Measurements from ENCODE around the gene ECT2. TPM values are rescaled to one million over a fixed set of nuclear protein-coding genes. Genes with fewer than 3 reads are reported as not detected.
"Not testable (repeated sequence)": the region's sequence is repeated elsewhere in the genome, so short reads cannot be mapped to it uniquely, and the experiment has no call there.

Gene ECT2
- 1 to 10 TPM; 2.2 to 4.2 TPM for total RNA-seq

- H3K4me1 ChIP-seq = peaks cover 0 to 7% of the 10 kb centered on the region in 2 donors
- no peaks in the 10 kb centered on the region for H3K9me3 ChIP-seq
- H3K36me3 ChIP-seq = no peaks in the 10 kb centered on the region
- peak; percentile 100 for DNase-seq (ENCODE audit: low spot score)
- peak within 1 kb of the TSS; percentile 75 to 87 for H3K4me3 ChIP-seq
- TF ChIP-seq CTCF (IDR thresholded peaks at IDR 0.05) = peak; percentile 43 to 83
- H3K27me3 ChIP-seq = no peaks in the 10 kb centered on the region
- H3K27ac ChIP-seq = peak within 1 kb of the TSS; percentile 82
These were observed at the start of gene ECT2 for GRCh38 chr3:172750368-172751174. TSS of gene ECT2 (plus strand) at chr3:172750726. CDS start at chr3:172754531, 3,805 bp downstream.

GRCh38 chr3:172700936-172701455, 49.5 kb upstream of the ECT2 start:
- Histone ChIP-seq H3K4me1 (peaks cover 0 to 40% of the 10 kb centered on the region in 2 donors), H3K9me3 (no peaks in the 10 kb centered on the region), H3K4me3 (no peak overlapping the region), H3K27ac (no peak overlapping the region), H3K27me3 (no peaks in the 10 kb centered on the region), H3K36me3 (no peaks in the 10 kb centered on the region)
- no peak for TF ChIP-seq CTCF (IDR thresholded peaks at IDR 0.05)
- DNase-seq (ENCODE audit: low spot score) = no peak

- Histone ChIP-seq H3K4me1 (peaks cover 0 to 40% of the 10 kb centered on the region in 2 donors), H3K27me3 (no peaks in the 10 kb centered on the region), H3K4me3 (no peak overlapping the region), H3K27ac (no peak overlapping the region), H3K9me3 (no peaks in the 10 kb centered on the region), H3K36me3 (no peaks in the 10 kb centered on the region)
- no peak for DNase-seq (ENCODE audit: low spot score)
- TF ChIP-seq CTCF (IDR thresholded peaks at IDR 0.05) = no peak
These were observed 48.8 kb upstream of the ECT2 start for GRCh38 chr3:172701751-172702150.

- Histone ChIP-seq H3K9me3 (no peaks in the 10 kb centered on the region), H3K4me3 (no peak overlapping the region), H3K27ac (no peak overlapping the region), H3K27me3 (no peaks in the 10 kb centered on the region), H3K4me1 (peaks cover 0 to 37% of the 10 kb centered on the region in 2 donors), H3K36me3 (no peaks in the 10 kb centered on the region)
- DNase-seq (ENCODE audit: low spot score) = no peak
- TF ChIP-seq CTCF (IDR thresholded peaks at IDR 0.05) = no peak
These were observed 48.3 kb upstream of the ECT2 start for GRCh38 chr3:172702256-172702655.

- H3K9me3 ChIP-seq; H3K36me3 ChIP-seq; H3K4me3 ChIP-seq; H3K27ac ChIP-seq; H3K27me3 ChIP-seq; DNase-seq (ENCODE audit: low spot score): not testable (repeated sequence)
- H3K4me1 ChIP-seq = peaks cover 0 to 33% of the 10 kb centered on the region in 2 donors
These were observed 47.8 kb upstream of the ECT2 start for GRCh38 chr3:172702731-172703130.

GRCh38 chr3:172704001-172704400, 46.5 kb upstream of the ECT2 start:
- Histone ChIP-seq H3K27me3 (no peaks in the 10 kb centered on the region), H3K9me3 (no peaks in the 10 kb centered on the region), H3K4me1 (peaks cover 0 to 35% of the 10 kb centered on the region in 2 donors), H3K36me3 (no peaks in the 10 kb centered on the region), H3K4me3 (no peak overlapping the region), H3K27ac (no peak overlapping the region)
- no peak for TF ChIP-seq CTCF (IDR thresholded peaks at IDR 0.05)
- no peak for DNase-seq (ENCODE audit: low spot score)
